Lower lobe of right lung (tissue), 2 donors: ENCODE results near the gene TMEM272. TPM values are rescaled to one million over a fixed set of nuclear protein-coding genes. Genes with fewer than 3 reads are reported as not detected.

Experiments
- ATAC-seq, 2 donors: fragments of 200-7000 bp; cut with Tn5 transposase; one replicate each; pipeline ENCODE4 v1.9.1; 2020 to 2022; ENCODE audit warnings: mild to moderate bottlenecking in 2 of 2, moderate library complexity in 2 of 2
- DNase-seq: peaks from one replicate; pipeline ENCODE4 v3.0.0-alpha.2; 2020
- H3K27ac ChIP-seq: fragments of 200-600 bp; one replicate; pipeline ENCODE4 v1.8.0; 2022
- H3K27me3 ChIP-seq: fragments of 200-600 bp; one replicate; pipeline ENCODE4 v1.8.0; 2022; ENCODE audit warnings: low read depth
- H3K36me3 ChIP-seq: fragments of 200-600 bp; one replicate; pipeline ENCODE4 v1.8.0; 2022; ENCODE audit warnings: mild to moderate bottlenecking
- H3K4me1 ChIP-seq: fragments of 200-600 bp; one replicate; pipeline ENCODE4 v1.8.0; 2022
- H3K4me3 ChIP-seq: fragments of 200-600 bp; one replicate; pipeline ENCODE4 v1.8.0; 2022; ENCODE audit warnings: mild to moderate bottlenecking
- H3K9me3 ChIP-seq: fragments of 200-600 bp; one replicate; pipeline ENCODE4 v1.8.0; 2022
- CTCF ChIP-seq: fragments of 200-600 bp; IDR thresholded peaks from one replicate; pipeline ENCODE4 v1.8.0; 2022; ENCODE audit warnings: antibody characterized with exemption, mild to moderate bottlenecking
- intact Hi-C: fragments of 100-400 bp; cut with DNase I; formaldehyde crosslinking; loops from one replicate; pipeline ENCODE4 v1.11.0; 2022
- total RNA-seq: library from RNA; stranded (reverse); fragmentation: NEBNext Ultra II Directional; extraction: Animal tissue kit (Norgen Biotek cat#: 25700); gene quantifications from one replicate; pipeline ENCODE4 v1.2.1, GENCODE V29; 2021
- donor health status: DM: no; HTN: yes; CAD: no; lungs with severe emphysema.

TMEM272 gene
- total RNA-seq, 1 donor from 2014 or later: 0.09 TPM

- Histone ChIP-seq H3K4me3 (no peak overlapping the region), H3K4me1 (no peaks in the 10 kb centered on the region), H3K36me3 (no peaks in the 10 kb centered on the region), H3K27ac (no peak overlapping the region), H3K27me3 (no peaks in the 10 kb centered on the region), H3K9me3 (no peaks in the 10 kb centered on the region)
- ATAC-seq (no peak), DNase-seq (no peak)
- no peak for TF ChIP-seq CTCF
- intact Hi-C loops: no loop called here
Observed at GRCh38 chr13:51856027-51856736, 11.2 kb upstream of the TMEM272 start.

DNA sequence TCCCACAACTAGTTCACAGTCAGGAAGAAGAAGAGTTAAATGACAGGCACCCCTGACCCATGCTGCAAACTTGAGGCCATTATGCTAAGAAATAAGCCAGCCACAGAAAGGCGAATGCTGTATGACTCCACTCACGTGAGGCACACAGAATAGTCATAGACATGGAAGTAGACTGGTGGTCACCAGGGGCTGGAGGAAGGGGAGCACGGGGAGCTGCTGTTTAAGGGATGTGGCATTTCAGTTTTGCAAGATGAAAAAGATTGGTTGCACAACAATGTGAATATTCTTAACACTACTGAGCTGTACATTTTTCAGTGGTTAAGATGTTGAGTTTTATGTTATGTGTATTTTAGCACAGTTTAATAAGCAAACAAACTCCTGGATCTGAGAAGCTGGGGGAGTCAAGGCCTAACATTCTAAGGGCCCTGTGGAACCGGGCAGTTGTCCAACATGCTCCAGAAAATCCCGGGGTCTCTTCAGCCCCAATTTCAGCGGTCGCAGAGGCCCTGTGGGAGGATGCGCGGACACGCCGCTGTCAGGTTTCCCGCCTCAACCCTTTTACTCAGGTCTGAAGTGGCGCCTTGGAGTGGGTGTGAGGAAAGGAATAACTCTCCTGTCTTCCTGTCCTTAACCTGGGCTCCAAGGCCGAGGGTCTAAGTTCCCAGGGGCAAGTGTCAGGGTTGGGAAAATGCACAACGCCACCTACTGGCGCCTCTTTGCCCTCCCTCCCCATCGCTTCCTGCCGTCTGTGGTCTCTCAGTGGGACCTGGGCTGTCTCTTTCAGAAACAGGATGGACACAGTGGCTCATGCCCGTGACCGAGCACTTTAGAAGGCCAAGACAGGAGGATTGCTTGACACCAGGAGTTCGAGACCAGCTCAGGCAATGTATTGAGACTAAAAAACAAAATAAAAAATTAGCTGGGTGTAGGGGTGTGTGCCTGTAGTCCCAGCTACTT, 4.4 kb upstream of the TMEM272 start:
- H3K27ac ChIP-seq: no peak overlapping the region
- intact Hi-C loops: no loop called here
- ATAC-seq (peak; percentile 58 to 75), DNase-seq (peak; percentile 61)
- H3K27me3 ChIP-seq: no peaks in the 10 kb centered on the region
- H3K4me1 ChIP-seq: peaks cover 5% of the 10 kb centered on the region
- TF ChIP-seq CTCF: peak; percentile 63
- no peaks in the 10 kb centered on the region for H3K36me3 ChIP-seq
- no peaks in the 10 kb centered on the region for H3K9me3 ChIP-seq
- H3K4me3 ChIP-seq: no peak overlapping the region

DNA sequence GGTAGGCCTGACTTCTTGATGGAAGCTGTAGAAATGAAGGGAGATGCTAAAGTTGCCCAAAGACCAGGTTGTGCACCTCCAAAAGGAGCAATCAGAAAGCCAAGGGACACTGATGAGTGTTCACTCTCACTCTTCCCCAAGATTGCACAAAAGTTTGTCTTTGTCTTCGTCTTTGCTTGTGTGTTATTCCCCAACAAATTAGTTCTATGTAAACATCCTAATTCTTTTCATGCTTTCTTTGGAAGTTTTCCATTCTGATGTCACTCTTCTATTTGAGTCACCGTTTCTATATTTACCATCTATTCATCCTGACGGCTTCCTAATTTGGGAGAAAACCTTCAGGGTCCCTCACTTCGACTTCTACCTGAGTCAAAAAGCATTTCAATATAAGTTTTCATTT, 3.7 kb upstream of the TMEM272 start:
- TF ChIP-seq CTCF: no peak
- Histone ChIP-seq H3K36me3 (no peaks in the 10 kb centered on the region), H3K4me3 (no peak overlapping the region), H3K27ac (no peak overlapping the region), H3K9me3 (no peaks in the 10 kb centered on the region), H3K4me1 (peaks cover 5% of the 10 kb centered on the region), H3K27me3 (no peaks in the 10 kb centered on the region)
- intact Hi-C loops: no loop called here
- no peak for DNase-seq
- ATAC-seq: no peak

DNA sequence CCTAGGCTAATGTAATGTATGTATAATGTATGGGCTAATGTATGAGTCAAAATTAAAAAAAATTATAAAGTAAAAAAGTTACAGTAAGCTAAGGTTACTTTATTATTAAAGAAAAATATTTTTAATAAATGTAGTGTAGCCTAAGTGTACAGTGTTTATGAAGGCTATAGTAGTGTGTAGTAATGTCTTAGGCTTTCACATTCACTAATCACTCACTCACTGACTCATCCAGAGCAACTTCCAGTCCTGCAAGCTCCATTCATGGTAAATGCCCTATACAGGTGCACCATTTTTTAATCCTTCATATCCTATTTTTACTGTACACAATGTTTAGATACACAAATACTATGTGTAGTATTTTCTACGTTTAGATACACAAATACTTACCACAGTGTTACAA, 1.8 kb upstream of the TMEM272 start:
- no peak for TF ChIP-seq CTCF
- Histone ChIP-seq H3K27ac (no peak overlapping the region), H3K36me3 (no peaks in the 10 kb centered on the region), H3K4me3 (no peak overlapping the region), H3K4me1 (peaks cover 5% of the 10 kb centered on the region), H3K27me3 (no peaks in the 10 kb centered on the region), H3K9me3 (no peaks in the 10 kb centered on the region)
- DNase-seq (no peak), ATAC-seq (no peak)
- intact Hi-C loops: no loop called here

DNA sequence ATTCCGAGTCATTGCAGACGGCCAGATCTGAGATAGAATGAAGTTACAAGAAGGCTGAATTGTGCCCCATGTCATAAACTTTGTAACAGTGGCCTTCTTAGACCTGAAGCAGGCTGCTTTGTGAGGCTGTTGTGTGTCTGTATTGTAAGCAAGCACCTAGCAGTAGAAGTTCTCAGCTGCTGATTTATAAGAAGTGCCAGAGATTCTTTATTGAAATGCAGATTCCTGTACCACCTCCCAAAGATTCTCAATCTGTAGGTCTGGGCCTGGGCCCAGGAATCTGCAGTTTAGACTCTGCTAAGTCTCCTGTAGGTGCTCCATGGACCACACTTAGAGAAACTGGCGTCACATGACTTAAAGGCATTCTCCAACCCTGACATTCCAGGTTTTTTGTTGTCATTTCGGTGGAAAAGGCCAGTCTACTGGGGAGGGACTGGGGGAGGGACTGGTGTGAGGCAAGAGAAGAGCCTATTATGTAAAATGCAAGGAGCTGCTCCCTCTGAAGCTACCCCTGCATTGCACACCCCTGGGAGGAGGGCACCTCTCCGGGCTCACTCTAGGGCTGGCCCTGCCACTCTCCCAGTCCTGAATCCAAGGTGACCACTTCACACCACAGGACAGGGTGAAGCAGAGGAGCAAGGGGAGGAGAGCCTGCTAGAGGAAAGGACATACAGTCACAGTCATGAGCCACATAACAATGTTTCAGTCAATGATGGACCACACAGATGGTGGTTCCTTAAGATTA, 769 bp upstream of the TMEM272 start:
- Histone ChIP-seq H3K27me3 (no peaks in the 10 kb centered on the region), H3K36me3 (no peaks in the 10 kb centered on the region), H3K27ac (no peak overlapping the region), H3K9me3 (no peaks in the 10 kb centered on the region), H3K4me1 (peaks cover 5% of the 10 kb centered on the region), H3K4me3 (no peak overlapping the region)
- no peak for TF ChIP-seq CTCF
- intact Hi-C loops: no loop called here
- ATAC-seq (no peak), DNase-seq (no peak)
